ENCODE measurements around the gene CRYZL1. TPM values are rescaled to one million over a fixed set of nuclear protein-coding genes. Genes with fewer than 3 reads are reported as not detected.
"Not testable (repeated sequence)": the region's sequence is repeated elsewhere in the genome, so short reads cannot be mapped to it uniquely, and the experiment has no call there.

CRYZL1 gene
- 47.6 TPM for polyA plus RNA-seq (2012; ENCODE audit: insufficient read depth, insufficient read length)

GRCh38 chr21:33641352-33642026 is at the start of gene CRYZL1:
Gene CRYZL1 (minus strand): TSS chr21:33641741. CDS start chr21:33631551, 10,190 bp downstream.
- H3K4me3 ChIP-seq (ENCODE audit: low read length), result peak within 1 kb of the TSS; percentile 92
- peak; percentile 99 for DNase-seq (ENCODE audit: low read depth, low spot score)

GRCh38 chr21:33690874-33691273 is 49.3 kb upstream of the CRYZL1 start:
- DNase-seq (ENCODE audit: low read depth, low spot score), result no peak
- H3K4me3 ChIP-seq (ENCODE audit: low read length), result no peak overlapping the region

- H3K4me3 ChIP-seq (ENCODE audit: low read length), result no peak overlapping the region
- no peak for DNase-seq (ENCODE audit: low read depth, low spot score)
These were observed 46.8 kb upstream of the CRYZL1 start for GRCh38 chr21:33688353-33688752.

- DNase-seq (ENCODE audit: low read depth, low spot score), result no peak
- H3K4me3 ChIP-seq (ENCODE audit: low read length), result no peak overlapping the region
These were observed 46.1 kb upstream of the CRYZL1 start for GRCh38 chr21:33687634-33688033.

- DNase-seq (ENCODE audit: low read depth, low spot score), result no peak
- H3K4me3 ChIP-seq (ENCODE audit: low read length), result no peak overlapping the region
These were observed 44.8 kb upstream of the CRYZL1 start for GRCh38 chr21:33686386-33686785.

GRCh38 chr21:33685613-33686197 is 44.2 kb upstream of the CRYZL1 start:
- DNase-seq (ENCODE audit: low read depth, low spot score), result no peak
- no peak overlapping the region for H3K4me3 ChIP-seq (ENCODE audit: low read length)

- no peak overlapping the region for H3K4me3 ChIP-seq (ENCODE audit: low read length)
- DNase-seq (ENCODE audit: low read depth, low spot score), result no peak
These were observed 43.5 kb upstream of the CRYZL1 start for GRCh38 chr21:33684923-33685560.

GRCh38 chr21:33684068-33684467 is 42.5 kb upstream of the CRYZL1 start:
- DNase-seq (ENCODE audit: low read depth, low spot score), result no peak
- H3K4me3 ChIP-seq (ENCODE audit: low read length), result no peak overlapping the region

GRCh38 chr21:33682992-33683627 is 41.6 kb upstream of the CRYZL1 start:
- no peak overlapping the region for H3K4me3 ChIP-seq (ENCODE audit: low read length)
- DNase-seq (ENCODE audit: low read depth, low spot score), result no peak

- no peak for DNase-seq (ENCODE audit: low read depth, low spot score)
- no peak overlapping the region for H3K4me3 ChIP-seq (ENCODE audit: low read length)
These were observed 39.3 kb upstream of the CRYZL1 start for GRCh38 chr21:33680870-33681269.

- no peak overlapping the region for H3K4me3 ChIP-seq (ENCODE audit: low read length)
- DNase-seq (ENCODE audit: low read depth, low spot score), result no peak
These were observed 35.9 kb upstream of the CRYZL1 start for GRCh38 chr21:33677450-33677849.

GRCh38 chr21:33676666-33677065 is 35.1 kb upstream of the CRYZL1 start:
- DNase-seq (ENCODE audit: low read depth, low spot score); H3K4me3 ChIP-seq (ENCODE audit: low read length): not testable (repeated sequence)

- no peak for DNase-seq (ENCODE audit: low read depth, low spot score)
- no peak overlapping the region for H3K4me3 ChIP-seq (ENCODE audit: low read length)
These were observed 32.7 kb upstream of the CRYZL1 start for GRCh38 chr21:33674226-33674625.

GRCh38 chr21:33673473-33673872 is 31.9 kb upstream of the CRYZL1 start:
- no peak for DNase-seq (ENCODE audit: low read depth, low spot score)
- no peak overlapping the region for H3K4me3 ChIP-seq (ENCODE audit: low read length)

- no peak for DNase-seq (ENCODE audit: low read depth, low spot score)
- H3K4me3 ChIP-seq (ENCODE audit: low read length), result no peak overlapping the region
These were observed 28.8 kb upstream of the CRYZL1 start for GRCh38 chr21:33670076-33670978.

GRCh38 chr21:33668620-33669019 is 27.1 kb upstream of the CRYZL1 start:
- DNase-seq (ENCODE audit: low read depth, low spot score), result no peak
- H3K4me3 ChIP-seq (ENCODE audit: low read length), result no peak overlapping the region

- H3K4me3 ChIP-seq (ENCODE audit: low read length), result no peak overlapping the region
- no peak for DNase-seq (ENCODE audit: low read depth, low spot score)
These were observed 26.6 kb upstream of the CRYZL1 start for GRCh38 chr21:33668180-33668579.

GRCh38 chr21:33667636-33668035 is 26.1 kb upstream of the CRYZL1 start:
- H3K4me3 ChIP-seq (ENCODE audit: low read length), result no peak overlapping the region
- DNase-seq (ENCODE audit: low read depth, low spot score), result no peak

GRCh38 chr21:33666153-33666552 is 24.6 kb upstream of the CRYZL1 start:
- H3K4me3 ChIP-seq (ENCODE audit: low read length), result no peak overlapping the region
- DNase-seq (ENCODE audit: low read depth, low spot score), result no peak

All from Jurkat, Clone E6-1 (cell line).